HG02870 (cell line): ENCODE measurements around the gene MAGEC1.
"Not testable (repeated sequence)": the region's sequence is repeated elsewhere in the genome, so short reads cannot be mapped to it uniquely, and the experiment has no call there.

Experiments used
- ATAC-seq: cut with Tn5 transposase; IDR thresholded peaks from one replicate; pipeline ENCODE4 v1.9.1; 2021; ENCODE audit warnings: mild to moderate bottlenecking, moderate library complexity; ENCODE audit not compliant: unreplicated experiment

The MAGEC1 gene, protein sequence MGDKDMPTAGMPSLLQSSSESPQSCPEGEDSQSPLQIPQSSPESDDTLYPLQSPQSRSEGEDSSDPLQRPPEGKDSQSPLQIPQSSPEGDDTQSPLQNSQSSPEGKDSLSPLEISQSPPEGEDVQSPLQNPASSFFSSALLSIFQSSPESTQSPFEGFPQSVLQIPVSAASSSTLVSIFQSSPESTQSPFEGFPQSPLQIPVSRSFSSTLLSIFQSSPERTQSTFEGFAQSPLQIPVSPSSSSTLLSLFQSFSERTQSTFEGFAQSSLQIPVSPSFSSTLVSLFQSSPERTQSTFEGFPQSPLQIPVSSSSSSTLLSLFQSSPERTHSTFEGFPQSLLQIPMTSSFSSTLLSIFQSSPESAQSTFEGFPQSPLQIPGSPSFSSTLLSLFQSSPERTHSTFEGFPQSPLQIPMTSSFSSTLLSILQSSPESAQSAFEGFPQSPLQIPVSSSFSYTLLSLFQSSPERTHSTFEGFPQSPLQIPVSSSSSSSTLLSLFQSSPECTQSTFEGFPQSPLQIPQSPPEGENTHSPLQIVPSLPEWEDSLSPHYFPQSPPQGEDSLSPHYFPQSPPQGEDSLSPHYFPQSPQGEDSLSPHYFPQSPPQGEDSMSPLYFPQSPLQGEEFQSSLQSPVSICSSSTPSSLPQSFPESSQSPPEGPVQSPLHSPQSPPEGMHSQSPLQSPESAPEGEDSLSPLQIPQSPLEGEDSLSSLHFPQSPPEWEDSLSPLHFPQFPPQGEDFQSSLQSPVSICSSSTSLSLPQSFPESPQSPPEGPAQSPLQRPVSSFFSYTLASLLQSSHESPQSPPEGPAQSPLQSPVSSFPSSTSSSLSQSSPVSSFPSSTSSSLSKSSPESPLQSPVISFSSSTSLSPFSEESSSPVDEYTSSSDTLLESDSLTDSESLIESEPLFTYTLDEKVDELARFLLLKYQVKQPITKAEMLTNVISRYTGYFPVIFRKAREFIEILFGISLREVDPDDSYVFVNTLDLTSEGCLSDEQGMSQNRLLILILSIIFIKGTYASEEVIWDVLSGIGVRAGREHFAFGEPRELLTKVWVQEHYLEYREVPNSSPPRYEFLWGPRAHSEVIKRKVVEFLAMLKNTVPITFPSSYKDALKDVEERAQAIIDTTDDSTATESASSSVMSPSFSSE

DNA sequence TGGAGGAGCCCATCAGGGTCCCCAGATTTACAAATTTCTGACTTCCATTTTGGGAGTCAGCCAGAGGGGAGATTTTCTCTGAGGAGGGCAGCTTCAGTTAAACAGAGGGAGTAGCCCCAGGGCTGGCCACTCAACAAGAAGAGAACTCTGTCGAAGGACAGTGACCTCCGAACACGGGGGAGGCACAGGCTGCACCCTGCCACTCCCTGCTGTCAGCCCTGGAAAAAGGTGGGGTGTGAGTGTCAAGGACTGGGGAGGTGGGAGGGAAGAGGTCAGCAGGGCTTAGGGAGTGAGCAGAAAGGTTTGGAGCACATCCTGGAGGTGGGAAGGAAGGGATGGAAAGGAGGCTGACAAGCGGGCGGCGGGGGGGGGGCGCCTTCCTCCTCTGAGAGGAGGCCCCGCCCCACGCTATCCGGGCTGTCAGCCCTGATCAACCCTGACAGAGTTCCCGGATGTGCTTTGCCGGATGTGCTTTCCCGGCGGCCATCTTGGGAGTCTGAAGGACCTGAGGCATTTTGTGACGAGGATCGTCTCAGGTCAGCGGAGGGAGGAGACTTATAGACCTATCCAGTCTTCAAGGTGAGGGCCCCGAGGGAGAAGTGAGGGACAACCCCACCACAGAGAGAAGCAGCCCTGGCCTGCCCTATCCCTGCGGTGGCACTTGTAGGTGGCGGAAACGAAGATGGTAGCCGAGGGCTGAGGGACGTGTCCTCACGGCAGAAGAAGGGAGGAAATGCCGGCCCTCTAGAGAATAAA, at the start of gene MAGEC1:
Gene MAGEC1, plus strand, starts transcription at position 495 of the 756 bp plus-strand sequence. CDS start 1,179 bp downstream, outside the sequence.
- no peak for ATAC-seq

DNA sequence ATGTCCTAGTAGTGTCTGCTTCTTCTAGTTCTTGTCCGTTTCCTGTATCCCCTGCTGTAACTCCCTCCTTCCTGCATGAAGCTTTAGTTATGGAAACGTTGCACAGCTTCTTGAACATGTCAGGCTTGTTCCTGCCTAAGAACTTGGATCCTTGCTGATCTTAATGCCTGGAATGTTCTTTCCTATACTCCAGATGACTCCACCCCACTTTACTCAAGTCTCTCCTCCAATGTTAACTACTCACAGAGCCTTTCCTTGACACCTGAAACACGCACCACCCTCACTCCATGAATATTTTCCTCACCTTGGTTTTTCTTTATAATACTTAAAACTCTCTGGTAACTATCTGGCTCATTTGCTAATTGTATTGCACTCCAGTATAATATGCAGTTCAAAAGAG, 46.2 kb upstream of the MAGEC1 start:
- no peak for ATAC-seq

GRCh38 chrX:141879616-141880015, 24.1 kb upstream of the MAGEC1 start:
- ATAC-seq: no peak

DNA sequence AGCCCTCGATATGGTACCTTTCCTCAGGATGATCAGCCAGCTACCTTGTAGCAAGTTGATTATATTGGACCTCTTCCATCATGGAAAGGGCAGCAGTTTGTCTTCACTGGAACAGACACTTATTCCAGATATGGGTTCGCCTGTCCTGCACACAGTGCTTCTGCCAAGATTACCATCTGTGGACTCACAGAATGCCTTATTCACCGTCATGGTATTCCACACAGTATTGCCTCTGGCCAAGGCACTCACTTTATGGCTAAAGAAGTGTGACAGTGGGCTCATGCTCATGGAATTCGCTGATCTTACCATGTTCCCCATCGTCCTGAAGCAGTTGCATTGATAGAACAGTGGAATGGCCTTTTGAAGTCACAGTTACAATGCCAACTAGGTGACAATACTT, 14.9 kb upstream of the MAGEC1 start:
- not testable (repeated sequence) for ATAC-seq

GRCh38 chrX:141894733-141895132, 9.0 kb upstream of the MAGEC1 start:
- no peak for ATAC-seq

- no peak for ATAC-seq
Observed at GRCh38 chrX:141897690-141898089, 6.0 kb upstream of the MAGEC1 start.

- ATAC-seq: no peak
Observed at GRCh38 chrX:141902366-141902765, 1.3 kb upstream of the MAGEC1 start.

DNA sequence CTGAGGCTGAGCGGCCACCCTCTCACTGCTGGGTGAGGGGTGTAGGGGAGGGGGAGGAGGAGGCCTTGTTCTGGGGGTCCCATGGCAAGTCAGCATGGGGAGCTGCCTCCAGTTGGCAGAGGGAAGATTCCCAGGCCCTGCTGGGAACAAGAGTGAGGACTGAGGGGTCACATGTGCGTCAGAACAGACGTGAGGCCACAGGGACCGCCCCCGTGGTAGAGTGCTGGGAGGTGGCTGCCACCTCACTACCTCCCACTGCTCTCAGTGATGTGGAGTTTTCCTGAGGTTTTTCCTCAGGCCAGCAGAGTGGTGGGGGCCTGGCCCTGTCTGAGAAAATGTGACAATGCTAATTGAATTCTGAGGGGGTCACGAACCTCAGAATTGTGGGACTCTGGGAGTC, 568 bp downstream of the MAGEC1 start:
- no peak for ATAC-seq

GRCh38 chrX:141917801-141918200, 14.1 kb downstream of the MAGEC1 start:
- no peak for ATAC-seq

GRCh38 chrX:141924293-141924692, 20.6 kb downstream of the MAGEC1 start:
- ATAC-seq: no peak

DNA sequence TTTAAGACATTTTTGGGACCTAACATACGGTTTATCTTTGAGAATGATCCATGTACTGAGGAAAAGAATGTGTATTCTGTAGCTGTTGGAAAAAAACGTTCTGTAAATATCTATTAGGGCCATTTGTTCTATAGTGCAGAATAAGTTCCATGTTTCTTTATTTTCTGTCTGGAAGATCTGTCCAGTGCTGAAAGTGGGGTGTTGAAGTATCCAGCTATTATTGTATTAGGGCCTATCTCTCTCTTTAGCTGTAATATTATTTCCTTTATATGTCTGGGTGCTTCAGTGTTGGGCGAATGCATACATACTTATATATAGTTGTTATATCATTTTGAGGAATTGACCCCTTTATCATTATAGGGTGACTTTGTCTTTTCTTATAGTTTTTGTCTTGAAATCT, 24.7 kb downstream of the MAGEC1 start:
- no peak for ATAC-seq

DNA sequence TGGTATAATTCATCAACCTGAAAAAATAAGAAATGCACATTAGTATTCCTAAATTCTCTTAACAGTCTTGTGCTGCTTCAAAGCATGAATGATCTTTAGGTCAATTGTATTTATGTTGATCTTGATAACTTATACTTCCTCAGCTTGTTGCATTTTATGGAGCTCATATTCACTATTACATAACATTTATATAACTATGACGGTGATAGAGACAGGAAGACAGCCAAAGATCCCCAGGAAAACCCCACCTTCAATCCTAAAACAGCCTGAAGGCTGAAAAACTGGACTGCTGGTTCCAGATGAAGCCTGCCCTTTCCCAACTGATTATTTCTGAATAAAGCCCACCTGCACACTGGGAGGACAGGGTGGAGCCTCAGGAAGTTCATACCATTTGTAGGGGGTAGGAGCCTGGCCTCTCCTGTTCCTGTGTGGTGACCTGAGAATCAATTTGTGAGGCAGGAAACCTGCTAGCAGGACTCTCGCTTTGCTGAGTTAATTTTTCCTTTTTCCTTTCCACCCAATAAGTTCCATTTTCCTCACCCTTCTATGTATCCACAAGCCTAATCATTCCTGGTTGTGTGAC, 30.5 kb downstream of the MAGEC1 start:
- ATAC-seq: no peak

- ATAC-seq: no peak
Observed at GRCh38 chrX:141935645-141936044, 32.0 kb downstream of the MAGEC1 start.

- ATAC-seq: no peak
Observed at GRCh38 chrX:141936080-141936479, 32.4 kb downstream of the MAGEC1 start.

DNA sequence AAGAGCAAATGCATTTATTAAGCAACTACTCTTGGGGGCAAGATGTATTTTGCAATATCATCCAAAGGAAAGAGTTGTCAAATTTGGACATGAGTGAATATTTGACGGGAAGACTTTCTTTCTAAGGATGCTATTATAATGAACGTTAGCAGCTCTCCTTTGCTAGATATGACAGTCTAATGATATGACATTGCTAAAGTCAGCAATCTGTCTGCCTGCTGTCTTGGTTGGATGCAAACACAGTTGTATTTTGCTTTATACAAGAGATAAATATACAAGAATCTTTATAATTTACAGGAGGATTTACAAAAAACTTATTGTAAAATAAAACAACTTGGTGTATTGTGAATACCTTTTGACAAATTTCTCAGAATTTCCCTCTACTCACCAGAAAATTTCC, 37.5 kb downstream of the MAGEC1 start:
- ATAC-seq: no peak

DNA sequence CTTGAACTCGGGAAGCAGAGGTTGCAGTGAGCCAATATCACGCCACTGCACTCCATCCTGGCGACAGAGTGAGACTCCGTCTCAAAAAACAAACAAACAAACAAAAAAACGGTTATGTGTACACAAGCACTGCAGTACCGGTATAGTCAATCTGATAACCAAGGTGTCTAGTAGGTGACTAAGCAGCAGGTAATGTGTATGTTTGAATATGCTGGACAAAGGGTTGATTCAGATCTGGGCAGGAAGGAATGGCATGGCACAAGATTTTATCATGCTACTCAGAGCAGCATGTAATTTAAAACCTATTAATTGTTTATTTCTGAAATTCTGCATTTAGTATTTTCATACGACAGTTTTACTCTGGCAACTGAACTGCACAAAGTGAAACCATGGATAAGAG, 41.7 kb downstream of the MAGEC1 start:
- ATAC-seq: no peak

GRCh38 chrX:141947350-141947749, 43.7 kb downstream of the MAGEC1 start:
- ATAC-seq: no peak

DNA sequence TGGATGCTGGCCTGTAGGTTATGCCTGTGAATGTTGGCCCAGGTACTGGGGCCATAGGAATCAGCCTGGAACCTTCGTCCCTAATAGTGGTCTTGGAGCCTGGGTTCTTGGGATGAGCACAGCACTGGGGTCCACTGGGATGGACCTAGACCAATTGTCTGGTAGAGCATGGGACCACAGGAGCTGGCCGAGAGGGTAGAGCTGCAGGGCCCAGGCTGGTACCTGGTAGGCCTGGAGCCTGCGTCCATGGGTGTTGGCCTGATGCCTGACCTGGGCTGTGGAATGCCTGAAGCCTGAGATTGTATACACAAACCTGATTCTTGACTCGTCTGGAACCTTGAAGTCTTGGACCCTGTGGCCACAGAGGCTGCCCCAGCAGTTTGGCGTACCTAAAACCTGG, 48.9 kb downstream of the MAGEC1 start:
- no peak for ATAC-seq

DNA sequence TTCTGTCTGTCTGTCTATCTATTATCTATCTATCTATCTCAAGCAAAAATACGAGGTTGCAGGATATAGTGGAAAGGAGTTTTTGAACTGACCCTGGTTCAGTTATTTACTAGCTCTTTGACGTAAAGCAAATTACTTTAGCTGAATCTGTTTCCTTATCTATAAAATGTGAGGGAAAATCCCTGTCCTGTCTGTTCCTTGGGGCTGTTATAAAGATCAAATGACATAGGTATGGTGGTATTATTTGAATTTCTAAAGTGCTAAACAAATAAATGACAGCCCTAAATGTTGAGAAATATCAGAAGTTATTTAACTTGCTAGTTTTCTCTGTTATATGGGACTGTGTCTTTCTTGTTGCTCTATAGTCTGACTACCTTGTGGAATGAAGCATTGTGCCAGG, 55.0 kb downstream of the MAGEC1 start:
- no peak for ATAC-seq
